Measurements from ENCODE around the gene PFN1. TPM values are rescaled to one million over a fixed set of nuclear protein-coding genes. Genes with fewer than 3 reads are reported as not detected.

Gene PFN1
- polyA plus RNA-seq, 1 donor from 2014 or later = 145 TPM

DNA sequence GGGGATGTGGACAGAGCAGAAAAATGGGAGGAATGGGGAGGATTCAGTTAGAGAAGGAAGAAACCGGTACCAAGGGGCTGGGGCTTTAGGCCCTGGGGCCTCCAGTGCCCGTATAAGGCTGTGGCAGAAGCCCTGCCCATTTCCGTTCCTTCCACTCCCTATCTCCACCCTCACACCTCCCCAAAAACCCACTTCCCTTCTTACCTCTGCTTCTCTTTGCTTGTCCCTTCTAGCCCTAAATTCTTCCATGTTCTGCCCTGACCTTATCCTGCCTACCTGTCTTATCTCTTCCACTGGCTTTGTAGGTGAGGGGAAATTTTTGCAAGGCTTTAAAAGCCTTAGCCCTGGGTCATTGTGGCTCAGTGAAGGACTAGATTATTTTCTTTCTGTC lies 4.2 kb downstream of the PFN1 start:
- Histone ChIP-seq H2AFZ (ENCODE audit: low read depth, low read length) (no peak overlapping the region), H3K4me3 (ENCODE audit: low read length) (no peak overlapping the region), H3K9ac (ENCODE audit: low read length) (no peak overlapping the region), H3K27me3 (ENCODE audit: insufficient read depth, low read depth, low read length) (no peaks in the 10 kb centered on the region), H3K27ac (ENCODE audit: low read length) (no peak overlapping the region), H3F3A (ENCODE audit: insufficient read depth, low read length, poor library complexity, severe bottlenecking) (no peaks in the 10 kb centered on the region), H3K79me2 (replicated peaks; ENCODE audit: insufficient read depth, low read length) (peaks cover 17% of the 10 kb centered on the region), H4K20me1 (ENCODE audit: insufficient read depth) (no peaks in the 10 kb centered on the region), H3K9me3 (ENCODE audit: low read length) (no peaks in the 10 kb centered on the region), H3K9me2 (ENCODE audit: insufficient read depth, low read length) (no peaks in the 10 kb centered on the region), H3K4me2 (ENCODE audit: low read length) (no peak overlapping the region), H3K36me3 (ENCODE audit: insufficient read depth, low read length) (no peaks in the 10 kb centered on the region)
- TF ChIP-seq MXI1 (conservative IDR thresholded peaks at IDR 0.05; ENCODE audit: poor library complexity, severe bottlenecking) (no peak), SMC3 (conservative IDR thresholded peaks at IDR 0.05; ENCODE audit: poor library complexity) (no peak), EP300 (conservative IDR thresholded peaks at IDR 0.05; ENCODE audit: poor library complexity, severe bottlenecking) (no peak), RAD21 (conservative IDR thresholded peaks at IDR 0.05) (no peak), EZH2 (IDR thresholded peaks at IDR 0.05; ENCODE audit: borderline replicate concordance, insufficient read depth, low read length, poor library complexity, severe bottlenecking) (no peak), TAF1 (IDR thresholded peaks at IDR 0.05; ENCODE audit: low read depth) (no peak), POLR2AphosphoS5 (IDR thresholded peaks at IDR 0.05) (no peak)
- TF ChIP-seq, protein P1, sequence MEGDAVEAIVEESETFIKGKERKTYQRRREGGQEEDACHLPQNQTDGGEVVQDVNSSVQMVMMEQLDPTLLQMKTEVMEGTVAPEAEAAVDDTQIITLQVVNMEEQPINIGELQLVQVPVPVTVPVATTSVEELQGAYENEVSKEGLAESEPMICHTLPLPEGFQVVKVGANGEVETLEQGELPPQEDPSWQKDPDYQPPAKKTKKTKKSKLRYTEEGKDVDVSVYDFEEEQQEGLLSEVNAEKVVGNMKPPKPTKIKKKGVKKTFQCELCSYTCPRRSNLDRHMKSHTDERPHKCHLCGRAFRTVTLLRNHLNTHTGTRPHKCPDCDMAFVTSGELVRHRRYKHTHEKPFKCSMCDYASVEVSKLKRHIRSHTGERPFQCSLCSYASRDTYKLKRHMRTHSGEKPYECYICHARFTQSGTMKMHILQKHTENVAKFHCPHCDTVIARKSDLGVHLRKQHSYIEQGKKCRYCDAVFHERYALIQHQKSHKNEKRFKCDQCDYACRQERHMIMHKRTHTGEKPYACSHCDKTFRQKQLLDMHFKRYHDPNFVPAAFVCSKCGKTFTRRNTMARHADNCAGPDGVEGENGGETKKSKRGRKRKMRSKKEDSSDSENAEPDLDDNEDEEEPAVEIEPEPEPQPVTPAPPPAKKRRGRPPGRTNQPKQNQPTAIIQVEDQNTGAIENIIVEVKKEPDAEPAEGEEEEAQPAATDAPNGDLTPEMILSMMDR (IDR thresholded peaks at IDR 0.05; ENCODE audit: poor library complexity, severe bottlenecking) = no peak
- TF ChIP-seq, protein P2, sequence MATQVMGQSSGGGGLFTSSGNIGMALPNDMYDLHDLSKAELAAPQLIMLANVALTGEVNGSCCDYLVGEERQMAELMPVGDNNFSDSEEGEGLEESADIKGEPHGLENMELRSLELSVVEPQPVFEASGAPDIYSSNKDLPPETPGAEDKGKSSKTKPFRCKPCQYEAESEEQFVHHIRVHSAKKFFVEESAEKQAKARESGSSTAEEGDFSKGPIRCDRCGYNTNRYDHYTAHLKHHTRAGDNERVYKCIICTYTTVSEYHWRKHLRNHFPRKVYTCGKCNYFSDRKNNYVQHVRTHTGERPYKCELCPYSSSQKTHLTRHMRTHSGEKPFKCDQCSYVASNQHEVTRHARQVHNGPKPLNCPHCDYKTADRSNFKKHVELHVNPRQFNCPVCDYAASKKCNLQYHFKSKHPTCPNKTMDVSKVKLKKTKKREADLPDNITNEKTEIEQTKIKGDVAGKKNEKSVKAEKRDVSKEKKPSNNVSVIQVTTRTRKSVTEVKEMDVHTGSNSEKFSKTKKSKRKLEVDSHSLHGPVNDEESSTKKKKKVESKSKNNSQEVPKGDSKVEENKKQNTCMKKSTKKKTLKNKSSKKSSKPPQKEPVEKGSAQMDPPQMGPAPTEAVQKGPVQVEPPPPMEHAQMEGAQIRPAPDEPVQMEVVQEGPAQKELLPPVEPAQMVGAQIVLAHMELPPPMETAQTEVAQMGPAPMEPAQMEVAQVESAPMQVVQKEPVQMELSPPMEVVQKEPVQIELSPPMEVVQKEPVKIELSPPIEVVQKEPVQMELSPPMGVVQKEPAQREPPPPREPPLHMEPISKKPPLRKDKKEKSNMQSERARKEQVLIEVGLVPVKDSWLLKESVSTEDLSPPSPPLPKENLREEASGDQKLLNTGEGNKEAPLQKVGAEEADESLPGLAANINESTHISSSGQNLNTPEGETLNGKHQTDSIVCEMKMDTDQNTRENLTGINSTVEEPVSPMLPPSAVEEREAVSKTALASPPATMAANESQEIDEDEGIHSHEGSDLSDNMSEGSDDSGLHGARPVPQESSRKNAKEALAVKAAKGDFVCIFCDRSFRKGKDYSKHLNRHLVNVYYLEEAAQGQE (IDR thresholded peaks at IDR 0.05; ENCODE audit: borderline replicate concordance) = no peak

DNA sequence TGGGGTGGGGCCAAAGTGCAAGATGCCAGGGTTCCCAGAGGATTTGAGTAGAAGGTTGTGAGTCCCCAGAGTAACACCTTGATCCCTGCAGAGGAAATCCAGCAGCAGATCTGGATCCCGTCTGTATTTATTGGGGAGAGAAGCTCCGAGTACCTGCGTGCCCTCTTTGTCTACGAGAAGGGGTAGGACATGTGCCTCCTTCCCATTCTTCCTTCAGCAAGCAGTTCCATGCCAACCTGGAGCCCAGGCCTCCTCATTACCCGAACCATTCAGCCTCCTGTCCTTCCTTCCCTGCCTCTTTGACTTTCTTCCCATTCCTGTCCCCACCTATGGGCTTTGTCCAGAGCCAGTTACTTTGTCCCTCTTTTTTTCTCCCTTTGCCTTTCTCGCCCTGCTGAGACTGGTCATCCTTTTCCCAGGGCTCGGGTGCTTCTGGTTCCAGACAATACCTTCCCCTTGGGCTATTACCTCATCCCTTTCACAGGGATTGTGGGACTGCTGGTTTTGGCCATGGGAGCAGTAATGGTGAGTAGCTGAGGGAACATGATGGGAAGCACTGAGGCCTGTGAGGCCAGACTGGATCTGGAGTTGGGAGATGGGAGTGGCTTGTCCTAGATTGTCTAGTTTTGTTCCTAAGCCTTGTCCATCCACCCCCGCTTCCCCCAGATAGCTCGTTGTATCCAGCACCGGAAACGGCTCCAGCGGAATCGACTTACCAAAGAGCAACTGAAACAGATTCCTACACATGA lies 5.4 kb downstream of the PFN1 start:
- peaks cover 25% of the 10 kb centered on the region for H3K79me2 ChIP-seq (replicated peaks; ENCODE audit: insufficient read depth, low read length)
- no peaks in the 10 kb centered on the region for H3K27me3 ChIP-seq (ENCODE audit: insufficient read depth, low read depth, low read length)
- H3K9ac ChIP-seq (ENCODE audit: low read length) = no peak overlapping the region
- no peak overlapping the region for H2AFZ ChIP-seq (ENCODE audit: low read depth, low read length)
- no peaks in the 10 kb centered on the region for H4K20me1 ChIP-seq (ENCODE audit: insufficient read depth)
- H3F3A ChIP-seq (ENCODE audit: insufficient read depth, low read length, poor library complexity, severe bottlenecking) = no peaks in the 10 kb centered on the region
- H3K27ac ChIP-seq (ENCODE audit: low read length) = no peak overlapping the region
- H3K4me2 ChIP-seq (ENCODE audit: low read length) = no peak overlapping the region
- no peaks in the 10 kb centered on the region for H3K9me2 ChIP-seq (ENCODE audit: insufficient read depth, low read length)
- no peaks in the 10 kb centered on the region for H3K9me3 ChIP-seq (ENCODE audit: low read length)
- H3K36me3 ChIP-seq (ENCODE audit: insufficient read depth, low read length) = no peaks in the 10 kb centered on the region
- TF ChIP-seq EZH2 (IDR thresholded peaks at IDR 0.05; ENCODE audit: borderline replicate concordance, insufficient read depth, low read length, poor library complexity, severe bottlenecking) = no peak
- TF ChIP-seq, protein P1 (IDR thresholded peaks at IDR 0.05; ENCODE audit: poor library complexity, severe bottlenecking) = no peak
- no peak for TF ChIP-seq POLR2AphosphoS5 (IDR thresholded peaks at IDR 0.05)
- TF ChIP-seq MXI1 (conservative IDR thresholded peaks at IDR 0.05; ENCODE audit: poor library complexity, severe bottlenecking) = no peak
- TF ChIP-seq RAD21 (conservative IDR thresholded peaks at IDR 0.05) = no peak
- no peak for TF ChIP-seq SMC3 (conservative IDR thresholded peaks at IDR 0.05; ENCODE audit: poor library complexity)
- TF ChIP-seq TAF1 (IDR thresholded peaks at IDR 0.05; ENCODE audit: low read depth) = no peak
- TF ChIP-seq, protein P2 (IDR thresholded peaks at IDR 0.05; ENCODE audit: borderline replicate concordance) = no peak
- TF ChIP-seq EP300 (conservative IDR thresholded peaks at IDR 0.05; ENCODE audit: poor library complexity, severe bottlenecking) = no peak
- H3K4me3 ChIP-seq (ENCODE audit: low read length) = no peak overlapping the region
